Measurements from ENCODE around the gene ADAM12.

DNA sequence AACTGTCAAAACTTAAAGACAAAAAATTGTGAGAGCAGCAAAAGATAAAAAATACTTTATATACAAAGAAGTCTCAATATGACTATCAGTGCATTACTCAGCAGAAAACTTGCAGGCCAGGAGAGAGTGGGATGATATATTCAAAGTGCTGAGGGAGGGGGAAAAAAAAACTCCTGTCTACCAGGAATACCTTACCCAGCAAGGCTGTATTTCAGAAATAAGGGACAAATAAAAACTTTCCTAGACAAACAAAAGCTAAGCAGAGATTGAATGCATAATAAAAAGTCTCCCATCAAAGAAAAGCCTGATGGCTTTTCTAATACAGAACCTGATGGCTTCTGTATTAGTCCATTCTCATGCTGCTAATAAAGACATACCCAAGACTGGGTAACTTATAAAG, 31.1 kb downstream of the ADAM12 start:
- TF ChIP-seq, protein P1, sequence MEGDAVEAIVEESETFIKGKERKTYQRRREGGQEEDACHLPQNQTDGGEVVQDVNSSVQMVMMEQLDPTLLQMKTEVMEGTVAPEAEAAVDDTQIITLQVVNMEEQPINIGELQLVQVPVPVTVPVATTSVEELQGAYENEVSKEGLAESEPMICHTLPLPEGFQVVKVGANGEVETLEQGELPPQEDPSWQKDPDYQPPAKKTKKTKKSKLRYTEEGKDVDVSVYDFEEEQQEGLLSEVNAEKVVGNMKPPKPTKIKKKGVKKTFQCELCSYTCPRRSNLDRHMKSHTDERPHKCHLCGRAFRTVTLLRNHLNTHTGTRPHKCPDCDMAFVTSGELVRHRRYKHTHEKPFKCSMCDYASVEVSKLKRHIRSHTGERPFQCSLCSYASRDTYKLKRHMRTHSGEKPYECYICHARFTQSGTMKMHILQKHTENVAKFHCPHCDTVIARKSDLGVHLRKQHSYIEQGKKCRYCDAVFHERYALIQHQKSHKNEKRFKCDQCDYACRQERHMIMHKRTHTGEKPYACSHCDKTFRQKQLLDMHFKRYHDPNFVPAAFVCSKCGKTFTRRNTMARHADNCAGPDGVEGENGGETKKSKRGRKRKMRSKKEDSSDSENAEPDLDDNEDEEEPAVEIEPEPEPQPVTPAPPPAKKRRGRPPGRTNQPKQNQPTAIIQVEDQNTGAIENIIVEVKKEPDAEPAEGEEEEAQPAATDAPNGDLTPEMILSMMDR (IDR thresholded peaks at IDR 0.05 in 8 of 11, conservative IDR thresholded peaks at IDR 0.05 in 3 of 11) = no peak
- TF ChIP-seq POLR2AphosphoS5 (IDR thresholded peaks at IDR 0.05) (no peak), POLR2A (IDR thresholded peaks at IDR 0.05) (no peak)

Measured in spleen (tissue), 7 donors.